Placental epithelial cell (primary cell): ENCODE data around the gene TRMT44. TPM values are rescaled to one million over a fixed set of nuclear protein-coding genes. Genes with fewer than 3 reads are reported as not detected.

ENCODE experiments used
- small RNA-seq: library from RNA; depleted of rRNA; stranded (forward); fragments of <200 nt; gene quantifications from one replicate; pipeline ENCODE3, GENCODE V24; 2012
- total RNA-seq: library from RNA; depleted of rRNA; stranded (reverse); fragments of >200 nt; gene quantifications from 2 replicates; pipeline ENCODE4 v1.2.3, GENCODE V29; 2012

Gene TRMT44
- total RNA-seq: 17.3 and 20.6 TPM in 2 replicates

GRCh38 chr4:8440492-8441311 lies at the start of gene TRMT44, which contains the start of gene ACOX3:
TSS of gene TRMT44 (plus strand) at chr4:8440777. CDS start at chr4:8440823, 46 bp downstream.
TSS of gene ACOX3 (minus strand) at chr4:8440723. CDS start at chr4:8416521, 24,202 bp downstream.

Small RNAs within 50 kb of the gene (small RNA-seq; reads per million reads assigned to genes)
- 0.17 reads per million for gene RNA5SP152

Other genes starting within 250 kb of the TRMT44 start
- gene SH3TC1, start 241.5 kb upstream of the TRMT44 start, total RNA-seq: 2.4 and 10.3 TPM in 2 replicates
- gene HTRA3, start 171.0 kb upstream of the TRMT44 start, total RNA-seq: 7.1 and 56.8 TPM in 2 replicates
- 37.8 and 42.0 TPM in 2 replicates for gene ACOX3, start 54 bp upstream of the TRMT44 start, total RNA-seq
- 9.1 and 16.9 TPM in 2 replicates for gene GPR78, start 139.6 kb downstream of the TRMT44 start, total RNA-seq
- 10.4 and 39.7 TPM in 2 replicates for gene CPZ, start 152.0 kb downstream of the TRMT44 start, total RNA-seq